WTC11 (cell line): ENCODE data around the gene EXPH5. TPM values are rescaled to one million over a fixed set of nuclear protein-coding genes. Genes with fewer than 3 reads are reported as not detected.
A peak's percentile ranks its signal among the peaks of the same experiment; 100 is the strongest.

Experiments used
- ATAC-seq: fragments of 200-7000 bp; cut with Tn5 transposase; 2 replicates; pipeline ENCODE4 v1.10.0; 2021; ENCODE audit warnings: mild to moderate bottlenecking, moderate library complexity
- CTCF ChIA-PET: fragments of 300-600 bp; sonication (Branson Sonifier 250); formaldehyde crosslinking; loops from one replicate; lab custom pipeline; 2021; ENCODE audit warnings: antibody characterized with exemption; lab: Charles Lee
- POLR2A ChIA-PET: fragments of 350-600 bp; sonication (Branson Sonifier 250); formaldehyde crosslinking; loops from one replicate; lab custom pipeline; 2021; ENCODE audit warnings: antibody characterized with exemption; lab: Charles Lee
- DNase-seq: peaks from one replicate; pipeline ENCODE4 v3.0.0; 2021; ENCODE audit warnings: low spot score
- H3K27ac Mint-ChIP-seq: 2 replicates; pipeline ENCODE4 v1.8.0; 2021; ENCODE audit warnings: mixed read lengths
- H3K27me3 Mint-ChIP-seq: 2 replicates; pipeline ENCODE4 v1.8.0; 2021; ENCODE audit warnings: low read depth, mild to moderate bottlenecking, moderate library complexity, mixed read lengths
- H3K36me3 Mint-ChIP-seq: 2 replicates; pipeline ENCODE4 v1.8.0; 2021; ENCODE audit warnings: mixed read lengths
- H3K4me1 Mint-ChIP-seq: 2 replicates; pipeline ENCODE4 v1.8.0; 2022; ENCODE audit warnings: mixed read lengths
- H3K4me3 Mint-ChIP-seq: 2 replicates; pipeline ENCODE4 v1.8.0; 2021; ENCODE audit warnings: mild to moderate bottlenecking, moderate library complexity, mixed read lengths
- H3K9me3 Mint-ChIP-seq: 2 replicates; pipeline ENCODE4 v1.8.0; 2021; ENCODE audit warnings: mixed read lengths
- ATF6 ChIP-seq: sonication (generic); formaldehyde crosslinking; IDR thresholded peaks from 2 replicates; pipeline ENCODE4 v1.8.1; 2023; ENCODE audit warnings: mild to moderate bottlenecking, missing genetic modification reagents
- CREB1 ChIP-seq: sonication (generic); formaldehyde crosslinking; IDR thresholded peaks from 2 replicates; pipeline ENCODE4 v1.8.0; 2023; ENCODE audit warnings: mild to moderate bottlenecking, missing genetic modification reagents
- CREM ChIP-seq: sonication (generic); formaldehyde crosslinking; IDR thresholded peaks from 2 replicates; pipeline ENCODE4 v1.8.1; 2022; ENCODE audit warnings: mild to moderate bottlenecking, missing genetic modification reagents, moderate library complexity
- ETV6 ChIP-seq: sonication (generic); formaldehyde crosslinking; IDR thresholded peaks from 2 replicates; pipeline ENCODE4 v1.8.1; 2022; ENCODE audit warnings: mild to moderate bottlenecking, missing genetic modification reagents
- HMGA2 ChIP-seq: fragments of 250-450 bp; sonication (Bioruptor Pico); IDR thresholded peaks from 2 replicates; pipeline ENCODE4 v1.4.0; 2021; ENCODE audit warnings: mild to moderate bottlenecking, moderate library complexity
- JAZF1 ChIP-seq: fragments of 250-450 bp; sonication (Bioruptor Pico); IDR thresholded peaks from 2 replicates; pipeline ENCODE4 v1.9.0; 2021; ENCODE audit warnings: moderate library complexity, mild to moderate bottlenecking, inconsistent platforms
- NR3C1 ChIP-seq: sonication (generic); formaldehyde crosslinking; conservative IDR thresholded peaks from 2 replicates; pipeline ENCODE4 v1.8.1; 2023; ENCODE audit warnings: low read depth, mild to moderate bottlenecking, missing genetic modification reagents
- OVOL2 ChIP-seq: fragments of 250-450 bp; sonication (Bioruptor Pico); IDR thresholded peaks from 2 replicates; pipeline ENCODE4 v1.9.0; 2021; ENCODE audit warnings: mild to moderate bottlenecking, borderline replicate concordance
- total RNA-seq: library from RNA; stranded (reverse); gene quantifications from 3 replicates; pipeline ENCODE4 v1.2.3, GENCODE V29; 2021
- TF ChIP-seq, protein P1 (sequence below): sonication (generic); formaldehyde crosslinking; IDR thresholded peaks from 2 replicates; pipeline ENCODE4 v1.8.0; 2023; ENCODE audit warnings: mild to moderate bottlenecking, missing genetic modification reagents
- TF ChIP-seq, protein P2 (sequence below): sonication (generic); formaldehyde crosslinking; IDR thresholded peaks from 2 replicates; pipeline ENCODE4 v1.8.0; 2023; ENCODE audit warnings: missing genetic modification reagents, mild to moderate bottlenecking, borderline replicate concordance
- TF ChIP-seq, protein P3 (sequence below): sonication (generic); formaldehyde crosslinking; IDR thresholded peaks from 2 replicates; pipeline ENCODE4 v1.8.1; 2023; ENCODE audit warnings: mild to moderate bottlenecking, missing genetic modification reagents, borderline replicate concordance

Gene EXPH5
- total RNA-seq, 1 experiment from 2014 or later, result 11.2 TPM

DNA sequence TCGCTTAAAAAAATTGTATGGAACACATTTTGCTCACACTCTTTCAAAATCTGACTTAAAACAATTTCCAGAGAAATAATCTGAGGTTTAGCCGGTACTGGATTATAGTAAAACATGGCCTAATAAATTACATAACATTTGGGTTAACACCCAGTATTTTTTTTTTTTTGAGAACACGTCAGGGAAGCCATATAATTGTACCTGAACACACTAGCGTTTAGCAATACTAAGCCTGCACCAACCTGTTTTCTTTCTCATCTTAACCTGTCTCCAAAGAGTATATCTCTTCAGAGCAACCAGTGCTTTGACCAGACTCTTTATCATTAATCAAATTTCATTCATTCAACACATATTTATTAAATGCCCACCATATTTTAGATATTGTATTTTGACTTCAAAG lies 93.4 kb downstream of the EXPH5 start:
- H3K27ac Mint-ChIP-seq, result no peak overlapping the region
- no peaks in the 10 kb centered on the region for H3K36me3 Mint-ChIP-seq
- ATAC-seq (no peak), DNase-seq (no peak)
- H3K27me3 Mint-ChIP-seq, result peaks cover 15% of the 10 kb centered on the region
- H3K9me3 Mint-ChIP-seq, result no peaks in the 10 kb centered on the region
- peaks cover 18% of the 10 kb centered on the region for H3K4me1 Mint-ChIP-seq
- TF ChIP-seq, protein P1, sequence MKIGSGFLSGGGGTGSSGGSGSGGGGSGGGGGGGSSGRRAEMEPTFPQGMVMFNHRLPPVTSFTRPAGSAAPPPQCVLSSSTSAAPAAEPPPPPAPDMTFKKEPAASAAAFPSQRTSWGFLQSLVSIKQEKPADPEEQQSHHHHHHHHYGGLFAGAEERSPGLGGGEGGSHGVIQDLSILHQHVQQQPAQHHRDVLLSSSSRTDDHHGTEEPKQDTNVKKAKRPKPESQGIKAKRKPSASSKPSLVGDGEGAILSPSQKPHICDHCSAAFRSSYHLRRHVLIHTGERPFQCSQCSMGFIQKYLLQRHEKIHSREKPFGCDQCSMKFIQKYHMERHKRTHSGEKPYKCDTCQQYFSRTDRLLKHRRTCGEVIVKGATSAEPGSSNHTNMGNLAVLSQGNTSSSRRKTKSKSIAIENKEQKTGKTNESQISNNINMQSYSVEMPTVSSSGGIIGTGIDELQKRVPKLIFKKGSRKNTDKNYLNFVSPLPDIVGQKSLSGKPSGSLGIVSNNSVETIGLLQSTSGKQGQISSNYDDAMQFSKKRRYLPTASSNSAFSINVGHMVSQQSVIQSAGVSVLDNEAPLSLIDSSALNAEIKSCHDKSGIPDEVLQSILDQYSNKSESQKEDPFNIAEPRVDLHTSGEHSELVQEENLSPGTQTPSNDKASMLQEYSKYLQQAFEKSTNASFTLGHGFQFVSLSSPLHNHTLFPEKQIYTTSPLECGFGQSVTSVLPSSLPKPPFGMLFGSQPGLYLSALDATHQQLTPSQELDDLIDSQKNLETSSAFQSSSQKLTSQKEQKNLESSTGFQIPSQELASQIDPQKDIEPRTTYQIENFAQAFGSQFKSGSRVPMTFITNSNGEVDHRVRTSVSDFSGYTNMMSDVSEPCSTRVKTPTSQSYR, result no peak
- TF ChIP-seq OVOL2 (CRISPR knock-in tag), result no peak
- no peak for TF ChIP-seq CREB1
- no peak for TF ChIP-seq NR3C1 (CRISPR knock-in tag)
- TF ChIP-seq JAZF1 (CRISPR knock-in tag), result no peak
- no peak overlapping the region for H3K4me3 Mint-ChIP-seq
- ChIA-PET CTCF (interaction anchor here (0.6 kb wide), 1 partner anchor 227 kb away, joined by 4 read pairs; no protein-coding TSS in a partner anchor), POLR2A (interaction anchor here (0.6 kb wide), 1 partner anchor 25 kb away, joined by 5 read pairs; no protein-coding TSS in a partner anchor)

DNA sequence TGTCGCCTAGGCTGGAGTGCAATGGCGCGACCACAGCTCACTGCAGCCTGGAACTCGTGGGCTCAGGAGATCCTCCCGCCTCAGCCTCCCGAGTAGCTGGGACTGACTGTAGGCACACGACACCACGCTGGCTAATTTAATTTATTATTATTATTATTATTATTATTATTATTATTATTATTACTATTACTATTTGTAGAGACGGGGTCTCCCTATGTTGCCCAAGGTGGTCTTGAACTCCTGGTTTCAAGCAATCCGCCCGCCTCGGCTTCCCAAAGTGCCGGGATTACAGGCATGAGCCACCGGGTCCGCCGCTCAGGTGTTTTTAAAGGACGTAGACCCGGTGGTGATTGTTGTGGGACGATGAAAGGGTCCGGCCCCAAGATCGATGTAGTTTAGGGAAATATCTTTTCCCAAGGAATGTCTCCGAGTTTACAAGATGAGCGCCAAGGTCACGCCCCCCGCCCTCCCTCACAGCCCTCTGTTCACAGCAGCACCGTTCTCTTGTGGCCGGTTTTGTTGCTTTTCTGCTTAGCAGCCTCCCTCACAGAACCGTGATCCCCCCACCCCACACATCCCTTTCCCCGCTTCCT lies 94.7 kb downstream of the EXPH5 start:
- ChIA-PET CTCF (no interaction called here), POLR2A (interaction anchor here (0.6 kb wide), 1 partner anchor 103 kb away, joined by 3 read pairs; no protein-coding TSS in a partner anchor)
- H3K4me3 Mint-ChIP-seq, result peak overlapping the region; percentile 80
- H3K36me3 Mint-ChIP-seq, result no peaks in the 10 kb centered on the region
- H3K27ac Mint-ChIP-seq, result no peak overlapping the region
- DNase-seq (peak; percentile 25), ATAC-seq (no peak)
- peaks cover 18% of the 10 kb centered on the region for H3K4me1 Mint-ChIP-seq
- peaks cover 15% of the 10 kb centered on the region for H3K27me3 Mint-ChIP-seq
- no peaks in the 10 kb centered on the region for H3K9me3 Mint-ChIP-seq
- TF ChIP-seq ATF6 (CRISPR knock-in tag) (no peak), HMGA2 (CRISPR knock-in tag) (peak; percentile 95), CREM (CRISPR knock-in tag) (no peak), ETV6 (CRISPR knock-in tag) (no peak)
- TF ChIP-seq, protein P2, sequence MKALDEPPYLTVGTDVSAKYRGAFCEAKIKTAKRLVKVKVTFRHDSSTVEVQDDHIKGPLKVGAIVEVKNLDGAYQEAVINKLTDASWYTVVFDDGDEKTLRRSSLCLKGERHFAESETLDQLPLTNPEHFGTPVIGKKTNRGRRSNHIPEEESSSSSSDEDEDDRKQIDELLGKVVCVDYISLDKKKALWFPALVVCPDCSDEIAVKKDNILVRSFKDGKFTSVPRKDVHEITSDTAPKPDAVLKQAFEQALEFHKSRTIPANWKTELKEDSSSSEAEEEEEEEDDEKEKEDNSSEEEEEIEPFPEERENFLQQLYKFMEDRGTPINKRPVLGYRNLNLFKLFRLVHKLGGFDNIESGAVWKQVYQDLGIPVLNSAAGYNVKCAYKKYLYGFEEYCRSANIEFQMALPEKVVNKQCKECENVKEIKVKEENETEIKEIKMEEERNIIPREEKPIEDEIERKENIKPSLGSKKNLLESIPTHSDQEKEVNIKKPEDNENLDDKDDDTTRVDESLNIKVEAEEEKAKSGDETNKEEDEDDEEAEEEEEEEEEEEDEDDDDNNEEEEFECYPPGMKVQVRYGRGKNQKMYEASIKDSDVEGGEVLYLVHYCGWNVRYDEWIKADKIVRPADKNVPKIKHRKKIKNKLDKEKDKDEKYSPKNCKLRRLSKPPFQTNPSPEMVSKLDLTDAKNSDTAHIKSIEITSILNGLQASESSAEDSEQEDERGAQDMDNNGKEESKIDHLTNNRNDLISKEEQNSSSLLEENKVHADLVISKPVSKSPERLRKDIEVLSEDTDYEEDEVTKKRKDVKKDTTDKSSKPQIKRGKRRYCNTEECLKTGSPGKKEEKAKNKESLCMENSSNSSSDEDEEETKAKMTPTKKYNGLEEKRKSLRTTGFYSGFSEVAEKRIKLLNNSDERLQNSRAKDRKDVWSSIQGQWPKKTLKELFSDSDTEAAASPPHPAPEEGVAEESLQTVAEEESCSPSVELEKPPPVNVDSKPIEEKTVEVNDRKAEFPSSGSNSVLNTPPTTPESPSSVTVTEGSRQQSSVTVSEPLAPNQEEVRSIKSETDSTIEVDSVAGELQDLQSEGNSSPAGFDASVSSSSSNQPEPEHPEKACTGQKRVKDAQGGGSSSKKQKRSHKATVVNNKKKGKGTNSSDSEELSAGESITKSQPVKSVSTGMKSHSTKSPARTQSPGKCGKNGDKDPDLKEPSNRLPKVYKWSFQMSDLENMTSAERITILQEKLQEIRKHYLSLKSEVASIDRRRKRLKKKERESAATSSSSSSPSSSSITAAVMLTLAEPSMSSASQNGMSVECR (CRISPR knock-in tag), result no peak
- TF ChIP-seq, protein P3, sequence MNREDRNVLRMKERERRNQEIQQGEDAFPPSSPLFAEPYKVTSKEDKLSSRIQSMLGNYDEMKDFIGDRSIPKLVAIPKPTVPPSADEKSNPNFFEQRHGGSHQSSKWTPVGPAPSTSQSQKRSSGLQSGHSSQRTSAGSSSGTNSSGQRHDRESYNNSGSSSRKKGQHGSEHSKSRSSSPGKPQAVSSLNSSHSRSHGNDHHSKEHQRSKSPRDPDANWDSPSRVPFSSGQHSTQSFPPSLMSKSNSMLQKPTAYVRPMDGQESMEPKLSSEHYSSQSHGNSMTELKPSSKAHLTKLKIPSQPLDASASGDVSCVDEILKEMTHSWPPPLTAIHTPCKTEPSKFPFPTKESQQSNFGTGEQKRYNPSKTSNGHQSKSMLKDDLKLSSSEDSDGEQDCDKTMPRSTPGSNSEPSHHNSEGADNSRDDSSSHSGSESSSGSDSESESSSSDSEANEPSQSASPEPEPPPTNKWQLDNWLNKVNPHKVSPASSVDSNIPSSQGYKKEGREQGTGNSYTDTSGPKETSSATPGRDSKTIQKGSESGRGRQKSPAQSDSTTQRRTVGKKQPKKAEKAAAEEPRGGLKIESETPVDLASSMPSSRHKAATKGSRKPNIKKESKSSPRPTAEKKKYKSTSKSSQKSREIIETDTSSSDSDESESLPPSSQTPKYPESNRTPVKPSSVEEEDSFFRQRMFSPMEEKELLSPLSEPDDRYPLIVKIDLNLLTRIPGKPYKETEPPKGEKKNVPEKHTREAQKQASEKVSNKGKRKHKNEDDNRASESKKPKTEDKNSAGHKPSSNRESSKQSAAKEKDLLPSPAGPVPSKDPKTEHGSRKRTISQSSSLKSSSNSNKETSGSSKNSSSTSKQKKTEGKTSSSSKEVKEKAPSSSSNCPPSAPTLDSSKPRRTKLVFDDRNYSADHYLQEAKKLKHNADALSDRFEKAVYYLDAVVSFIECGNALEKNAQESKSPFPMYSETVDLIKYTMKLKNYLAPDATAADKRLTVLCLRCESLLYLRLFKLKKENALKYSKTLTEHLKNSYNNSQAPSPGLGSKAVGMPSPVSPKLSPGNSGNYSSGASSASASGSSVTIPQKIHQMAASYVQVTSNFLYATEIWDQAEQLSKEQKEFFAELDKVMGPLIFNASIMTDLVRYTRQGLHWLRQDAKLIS, result no peak
